VCaP (cell line): ENCODE data around the gene PIM3.

Experiments
- H3K27ac ChIP-seq: fragments of 450-650 bp; 2 replicates; pipeline ENCODE4 v1.5.1; 2017
- CTCF ChIP-seq: fragments of 450-650 bp; conservative IDR thresholded peaks from 2 replicates; pipeline ENCODE4 v1.5.1; 2017; ENCODE audit warnings: mild to moderate bottlenecking, moderate library complexity

PIM3 gene

DNA sequence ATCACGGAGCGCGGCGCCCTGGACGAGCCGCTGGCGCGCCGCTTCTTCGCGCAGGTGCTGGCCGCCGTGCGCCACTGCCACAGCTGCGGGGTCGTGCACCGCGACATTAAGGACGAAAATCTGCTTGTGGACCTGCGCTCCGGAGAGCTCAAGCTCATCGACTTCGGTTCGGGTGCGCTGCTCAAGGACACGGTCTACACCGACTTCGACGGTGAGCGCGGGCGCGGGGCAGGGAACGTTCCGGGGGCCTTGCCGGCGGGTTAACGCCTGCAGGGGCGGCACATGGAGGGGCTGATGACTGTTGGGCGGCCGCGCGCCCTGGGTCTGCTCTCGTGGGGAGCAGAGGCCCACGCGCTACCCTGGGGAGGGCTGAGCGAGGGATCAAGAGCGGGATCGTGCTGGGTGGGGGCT is 1.0 kb downstream of the PIM3 start:
- H3K27ac ChIP-seq: peak overlapping the region; percentile 92

GRCh38 chr22:49962012-49962750 is 1.6 kb downstream of the PIM3 start:
- TF ChIP-seq CTCF: no peak
- H3K27ac ChIP-seq: peak overlapping the region; percentile 92

More for the DNA sequence above, 1.0 kb downstream of the PIM3 start:
- no peak for TF ChIP-seq CTCF

DNA sequence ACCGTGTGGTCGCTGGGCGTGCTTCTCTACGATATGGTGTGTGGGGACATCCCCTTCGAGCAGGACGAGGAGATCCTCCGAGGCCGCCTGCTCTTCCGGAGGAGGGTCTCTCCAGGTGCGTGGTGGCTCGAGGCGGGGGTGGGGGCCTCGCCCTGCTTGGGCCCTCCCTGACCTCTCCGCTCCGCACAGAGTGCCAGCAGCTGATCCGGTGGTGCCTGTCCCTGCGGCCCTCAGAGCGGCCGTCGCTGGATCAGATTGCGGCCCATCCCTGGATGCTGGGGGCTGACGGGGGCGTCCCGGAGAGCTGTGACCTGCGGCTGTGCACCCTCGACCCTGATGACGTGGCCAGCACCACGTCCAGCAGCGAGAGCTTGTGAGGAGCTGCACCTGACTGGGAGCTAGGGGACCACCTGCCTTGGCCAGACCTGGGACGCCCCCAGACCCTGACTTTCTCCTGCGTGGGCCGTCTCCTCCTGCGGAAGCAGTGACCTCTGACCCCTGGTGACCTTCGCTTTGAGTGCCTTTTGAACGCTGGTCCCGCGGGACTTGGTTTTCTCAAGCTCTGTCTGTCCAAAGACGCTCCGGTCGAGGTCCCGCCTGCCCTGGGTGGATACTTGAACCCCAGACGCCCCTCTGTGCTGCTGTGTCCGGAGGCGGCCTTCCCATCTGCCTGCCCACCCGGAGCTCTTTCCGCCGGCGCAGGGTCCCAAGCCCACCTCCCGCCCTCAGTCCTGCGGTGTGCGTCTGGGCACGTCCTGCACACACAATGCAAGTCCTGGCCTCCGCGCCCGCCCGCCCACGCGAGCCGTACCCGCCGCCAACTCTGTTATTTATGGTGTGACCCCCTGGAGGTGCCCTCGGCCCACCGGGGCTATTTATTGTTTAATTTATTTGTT is 2.4 kb downstream of the PIM3 start:
- no peak for TF ChIP-seq CTCF
- H3K27ac ChIP-seq: peak overlapping the region; percentile 92

- no peak for TF ChIP-seq CTCF
These were observed 3.1 kb downstream of the PIM3 start for GRCh38 chr22:49963647-49964026.

GRCh38 chr22:49964136-49965090 is 3.8 kb downstream of the PIM3 start:
- TF ChIP-seq CTCF: no peak
- peak overlapping the region; percentile 92; the same call in 1 of the 2 replicates for H3K27ac ChIP-seq

More at GRCh38 chr22:49963647-49964026, 3.1 kb downstream of the PIM3 start:
- H3K27ac ChIP-seq: peak overlapping the region; percentile 92

GRCh38 chr22:49965091-49966040 is 4.8 kb downstream of the PIM3 start:
- no peak overlapping the region for H3K27ac ChIP-seq
- no peak for TF ChIP-seq CTCF
